ENCODE measurements around the gene VBP1. TPM values are rescaled to one million over a fixed set of nuclear protein-coding genes. Genes with fewer than 3 reads are reported as not detected.
"Not testable (repeated sequence)": the region's sequence is repeated elsewhere in the genome, so short reads cannot be mapped to it uniquely, and the experiment has no call there.

VBP1 gene
- total and polyA plus RNA-seq, 12 donors, result 21.4 to 85.0 (median 70.6) TPM

DNA sequence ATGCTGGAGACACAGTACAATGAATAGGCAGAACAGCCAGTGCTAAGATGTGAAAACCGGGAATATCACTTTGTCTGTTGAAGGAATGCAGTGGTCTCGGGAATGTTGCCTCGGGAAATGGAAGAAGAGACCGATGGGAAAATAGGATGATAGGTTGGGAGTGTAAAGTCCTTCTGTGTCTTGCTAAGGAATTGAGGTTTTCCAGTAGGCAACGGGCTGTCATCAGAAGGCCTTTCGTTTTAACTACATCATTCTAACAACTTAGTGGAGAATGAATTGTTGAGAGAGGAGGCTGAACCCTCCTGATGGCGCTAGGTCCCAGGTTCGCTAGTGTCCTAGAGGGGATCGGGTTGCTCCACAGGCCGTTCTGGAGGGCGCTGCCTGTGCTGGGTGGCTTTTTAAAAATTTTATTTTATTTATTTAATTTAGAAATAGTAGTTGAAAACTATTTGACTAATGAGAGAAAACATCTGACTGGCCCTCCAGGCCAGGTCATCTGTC lies 730 bp downstream of the VBP1 start:
- H3K27ac ChIP-seq, result peak overlapping the region; percentile 69 to 93 (median 90)
- intact Hi-C loops (cut with DNase I), result loop anchor here in 1 of 10 donors (10.0 kb wide), 1 partner anchor 142 kb away; the partner anchor contains the start of genes BRCC3, CMC4 and MTCP1
- ATAC-seq (no peak), DNase-seq (no peak)
- H3K27me3 ChIP-seq, result no peaks in the 10 kb centered on the region
- peaks cover 0 to 27% (median 21%) of the 10 kb centered on the region in 9 donors for H3K4me1 ChIP-seq
- WGBS, 2 donors, result 6 to 9% methylated on average over 11 of the region's 11 CpGs
- TF ChIP-seq, protein P1, sequence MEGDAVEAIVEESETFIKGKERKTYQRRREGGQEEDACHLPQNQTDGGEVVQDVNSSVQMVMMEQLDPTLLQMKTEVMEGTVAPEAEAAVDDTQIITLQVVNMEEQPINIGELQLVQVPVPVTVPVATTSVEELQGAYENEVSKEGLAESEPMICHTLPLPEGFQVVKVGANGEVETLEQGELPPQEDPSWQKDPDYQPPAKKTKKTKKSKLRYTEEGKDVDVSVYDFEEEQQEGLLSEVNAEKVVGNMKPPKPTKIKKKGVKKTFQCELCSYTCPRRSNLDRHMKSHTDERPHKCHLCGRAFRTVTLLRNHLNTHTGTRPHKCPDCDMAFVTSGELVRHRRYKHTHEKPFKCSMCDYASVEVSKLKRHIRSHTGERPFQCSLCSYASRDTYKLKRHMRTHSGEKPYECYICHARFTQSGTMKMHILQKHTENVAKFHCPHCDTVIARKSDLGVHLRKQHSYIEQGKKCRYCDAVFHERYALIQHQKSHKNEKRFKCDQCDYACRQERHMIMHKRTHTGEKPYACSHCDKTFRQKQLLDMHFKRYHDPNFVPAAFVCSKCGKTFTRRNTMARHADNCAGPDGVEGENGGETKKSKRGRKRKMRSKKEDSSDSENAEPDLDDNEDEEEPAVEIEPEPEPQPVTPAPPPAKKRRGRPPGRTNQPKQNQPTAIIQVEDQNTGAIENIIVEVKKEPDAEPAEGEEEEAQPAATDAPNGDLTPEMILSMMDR (IDR thresholded peaks at IDR 0.05), result no peak
- peak overlapping the region; percentile 50 to 81 (median 75) for H3K4me3 ChIP-seq
- H3K36me3 ChIP-seq, result peaks cover 0 to 19% (median 0%) of the 10 kb centered on the region in 9 donors
- H3K9me3 ChIP-seq, result no peaks in the 10 kb centered on the region

DNA sequence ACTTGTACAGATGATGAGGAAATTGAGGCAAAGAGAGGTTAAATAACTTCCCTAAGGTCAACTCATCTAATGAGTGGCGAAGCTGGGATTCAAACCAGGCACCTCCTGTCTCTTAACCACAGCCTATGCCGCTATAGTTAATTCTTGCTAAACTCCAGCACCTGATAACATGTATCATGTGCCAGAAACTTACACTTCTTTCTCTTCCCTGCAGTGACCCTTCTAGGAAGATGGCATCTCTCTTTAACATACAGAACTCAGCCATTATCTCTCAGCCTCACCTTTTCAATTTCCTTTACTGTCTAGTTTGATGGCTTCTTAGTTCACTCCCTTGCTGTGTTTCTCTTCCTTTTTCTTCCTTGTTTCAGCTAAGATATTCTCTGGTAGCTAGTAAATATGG lies 2.5 kb downstream of the VBP1 start:
- TF ChIP-seq, protein P1 (IDR thresholded peaks at IDR 0.05), result no peak
- WGBS, 2 donors, result 74 to 79% methylated on average over 2 of the region's 2 CpGs
- no peak for DNase-seq
- no peaks in the 10 kb centered on the region for H3K9me3 ChIP-seq
- intact Hi-C loops (cut with DNase I), result loop anchor here in 1 of 10 donors (10.0 kb wide), 1 partner anchor 144 kb away; the partner anchor contains the start of genes BRCC3, CMC4 and MTCP1
- H3K27me3 ChIP-seq, result no peaks in the 10 kb centered on the region
- H3K4me1 ChIP-seq, result peaks cover 0 to 27% (median 21%) of the 10 kb centered on the region in 9 donors
- H3K4me3 ChIP-seq, result no peak overlapping the region
- peaks cover 0 to 23% (median 0%) of the 10 kb centered on the region in 9 donors for H3K36me3 ChIP-seq
- ATAC-seq, result no peak
- no peak overlapping the region for H3K27ac ChIP-seq

DNA sequence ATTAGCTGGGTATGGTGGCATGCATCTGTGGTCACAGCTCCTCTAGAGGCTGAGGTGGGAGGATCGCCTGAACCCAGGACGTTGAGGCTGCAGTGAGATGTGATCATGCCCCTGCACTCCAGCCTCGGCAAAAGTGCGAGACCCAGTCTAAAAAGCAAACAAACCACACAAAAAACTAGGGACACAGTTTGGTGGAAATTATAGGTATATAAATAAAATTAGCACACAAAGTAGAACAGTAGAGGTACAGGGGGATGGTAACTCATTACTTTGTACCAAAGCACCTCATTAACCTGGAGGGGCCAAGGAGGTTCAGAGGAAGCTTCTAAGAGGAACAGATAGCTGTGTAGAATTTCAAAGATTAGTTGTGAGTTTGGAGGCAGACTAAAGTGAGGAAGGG lies 5.1 kb downstream of the VBP1 start:
- 90 to 96% methylated on average over 4 of the region's 4 CpGs for WGBS, 2 donors
- TF ChIP-seq, protein P1 (IDR thresholded peaks at IDR 0.05), result no peak
- ATAC-seq (no peak), DNase-seq (no peak)
- Histone ChIP-seq H3K36me3 (peaks cover 0 to 35% (median 0%) of the 10 kb centered on the region in 9 donors), H3K4me3 (no peak overlapping the region), H3K4me1 (peaks cover 0 to 24% (median 19%) of the 10 kb centered on the region in 9 donors), H3K9me3 (no peaks in the 10 kb centered on the region), H3K27me3 (no peaks in the 10 kb centered on the region), H3K27ac (no peak overlapping the region)
- intact Hi-C loops (cut with DNase I), result no loop called here

DNA sequence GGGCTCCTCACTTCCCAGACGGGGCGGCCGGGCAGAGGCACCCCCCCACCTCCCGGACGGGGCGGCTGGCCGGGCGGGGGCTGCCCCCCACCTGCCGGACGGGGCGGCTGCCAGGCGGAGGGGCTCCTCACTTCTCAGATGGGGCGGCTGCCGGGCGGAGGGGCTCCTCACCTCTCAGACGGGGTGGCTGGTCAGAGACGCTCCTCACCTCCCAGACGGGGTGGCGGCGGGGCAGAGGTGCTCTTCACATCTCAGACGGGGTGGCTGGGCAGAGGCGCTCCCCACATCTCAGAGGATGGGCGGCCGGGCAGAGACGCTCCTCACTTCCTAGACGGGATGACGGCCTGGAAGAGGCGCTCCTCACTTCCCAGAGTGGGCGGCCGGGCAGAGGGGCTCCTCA lies 7.5 kb downstream of the VBP1 start:
- DNase-seq; ATAC-seq; intact Hi-C loops (cut with DNase I); H3K27me3 ChIP-seq; H3K27ac ChIP-seq; H3K4me1 ChIP-seq; H3K4me3 ChIP-seq; H3K9me3 ChIP-seq: not testable (repeated sequence)
- H3K36me3 ChIP-seq, result peaks cover 0 to 52% (median 5%) of the 10 kb centered on the region in 9 donors
- 97 to 99% methylated on average over 14 to 30 of the region's 30 CpGs for WGBS, 2 donors

DNA sequence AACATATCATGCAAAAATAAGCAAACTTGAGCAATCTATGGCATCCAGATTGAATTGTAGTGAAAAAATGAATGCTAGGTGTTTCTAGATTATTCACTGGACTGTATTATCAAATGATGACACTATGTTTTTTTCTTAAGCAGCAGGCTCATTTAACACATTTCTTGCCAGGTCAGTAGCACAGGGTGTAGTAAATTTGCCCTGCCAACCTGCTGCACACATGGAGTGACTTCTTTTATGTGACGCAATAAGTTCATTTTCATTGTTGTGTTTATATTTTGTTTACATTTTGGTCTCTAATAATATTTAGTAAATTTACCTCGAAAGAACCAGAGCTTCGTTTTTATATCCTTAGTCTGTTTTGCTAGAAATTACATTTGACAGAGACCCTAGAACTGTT lies 9.5 kb downstream of the VBP1 start:
- intact Hi-C loops (cut with DNase I), result no loop called here
- 89 to 93% methylated on average over 3 of the region's 3 CpGs for WGBS, 2 donors
- Histone ChIP-seq H3K27me3 (no peaks in the 10 kb centered on the region), H3K4me1 (peaks cover 0 to 5% (median 0%) of the 10 kb centered on the region in 9 donors), H3K9me3 (no peaks in the 10 kb centered on the region), H3K36me3 (peaks cover 0 to 60% (median 5%) of the 10 kb centered on the region in 9 donors), H3K27ac (no peak overlapping the region), H3K4me3 (no peak overlapping the region)
- TF ChIP-seq, protein P1 (IDR thresholded peaks at IDR 0.05), result no peak
- DNase-seq (no peak), ATAC-seq (no peak)

Data from heart right ventricle (tissue), 16 donors.